Non-pigmented ciliary epithelial cell (primary cell): ENCODE results near the gene PCDHA6.
"Not testable (repeated sequence)": the region's sequence is repeated elsewhere in the genome, so short reads cannot be mapped to it uniquely, and the experiment has no call there.

Experiments
- DNase-seq: peaks from one replicate; pipeline ENCODE4 v3.0.0-alpha.2; 2010; ENCODE audit warnings: low read depth

PCDHA6 gene, protein sequence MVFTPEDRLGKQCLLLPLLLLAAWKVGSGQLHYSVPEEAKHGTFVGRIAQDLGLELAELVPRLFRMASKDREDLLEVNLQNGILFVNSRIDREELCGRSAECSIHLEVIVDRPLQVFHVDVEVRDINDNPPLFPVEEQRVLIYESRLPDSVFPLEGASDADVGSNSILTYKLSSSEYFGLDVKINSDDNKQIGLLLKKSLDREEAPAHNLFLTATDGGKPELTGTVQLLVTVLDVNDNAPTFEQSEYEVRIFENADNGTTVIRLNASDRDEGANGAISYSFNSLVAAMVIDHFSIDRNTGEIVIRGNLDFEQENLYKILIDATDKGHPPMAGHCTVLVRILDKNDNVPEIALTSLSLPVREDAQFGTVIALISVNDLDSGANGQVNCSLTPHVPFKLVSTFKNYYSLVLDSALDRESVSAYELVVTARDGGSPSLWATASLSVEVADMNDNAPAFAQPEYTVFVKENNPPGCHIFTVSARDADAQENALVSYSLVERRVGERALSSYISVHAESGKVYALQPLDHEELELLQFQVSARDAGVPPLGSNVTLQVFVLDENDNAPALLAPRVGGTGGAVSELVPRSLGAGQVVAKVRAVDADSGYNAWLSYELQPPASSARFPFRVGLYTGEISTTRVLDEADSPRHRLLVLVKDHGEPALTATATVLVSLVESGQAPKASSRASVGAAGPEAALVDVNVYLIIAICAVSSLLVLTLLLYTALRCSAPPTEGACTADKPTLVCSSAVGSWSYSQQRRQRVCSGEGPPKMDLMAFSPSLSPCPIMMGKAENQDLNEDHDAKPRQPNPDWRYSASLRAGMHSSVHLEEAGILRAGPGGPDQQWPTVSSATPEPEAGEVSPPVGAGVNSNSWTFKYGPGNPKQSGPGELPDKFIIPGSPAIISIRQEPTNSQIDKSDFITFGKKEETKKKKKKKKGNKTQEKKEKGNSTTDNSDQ

DNA sequence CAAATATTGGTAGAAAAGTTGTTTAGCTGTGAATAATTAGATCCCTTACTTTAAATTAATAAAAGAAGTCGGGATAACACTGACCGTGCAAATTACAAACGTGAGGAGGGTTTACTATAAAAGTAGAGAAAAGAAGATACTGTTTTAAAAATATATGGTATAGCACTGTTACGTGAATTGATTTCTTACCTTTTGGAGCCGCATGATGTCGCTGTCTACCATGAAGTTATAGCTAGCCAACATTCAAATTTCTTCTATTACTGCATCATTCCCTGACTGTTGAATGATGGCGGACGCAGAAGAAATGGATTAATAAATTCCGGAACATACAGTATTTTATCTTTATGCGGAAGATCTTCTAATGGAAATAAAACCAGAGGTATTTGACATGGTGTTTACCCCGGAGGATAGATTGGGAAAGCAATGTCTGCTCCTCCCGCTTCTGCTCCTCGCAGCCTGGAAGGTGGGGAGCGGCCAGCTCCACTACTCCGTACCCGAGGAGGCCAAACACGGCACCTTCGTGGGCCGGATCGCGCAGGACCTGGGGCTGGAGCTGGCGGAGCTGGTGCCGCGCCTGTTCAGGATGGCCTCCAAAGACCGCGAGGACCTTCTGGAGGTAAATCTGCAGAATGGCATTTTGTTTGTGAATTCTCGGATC is at the start of gene PCDHA6:
TSS of gene PCDHA6 (plus strand) at position 257 of the 658 bp plus-strand sequence. CDS start at position 389, 132 bp downstream.
- no peak for DNase-seq

DNA sequence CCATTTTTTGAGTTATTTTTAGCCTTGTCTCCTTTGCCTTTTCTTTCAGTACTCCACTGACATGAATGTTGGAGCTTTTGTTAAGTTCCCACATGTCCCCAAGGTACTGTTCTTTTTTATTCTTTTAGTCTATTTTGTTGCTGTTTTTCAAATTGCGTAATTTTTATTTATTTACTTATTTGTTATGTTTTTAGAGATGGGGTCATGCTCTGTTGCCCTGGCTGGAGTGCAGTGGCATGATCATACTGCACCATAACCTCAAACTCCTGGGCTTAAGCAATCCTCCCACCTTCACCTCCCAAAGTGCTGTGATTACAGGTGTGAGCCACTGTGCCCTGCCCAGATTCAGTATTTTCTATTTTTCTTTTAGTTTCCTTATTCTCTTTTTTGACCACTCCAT is 47.2 kb upstream of the PCDHA6 start:
- DNase-seq = no peak

DNA sequence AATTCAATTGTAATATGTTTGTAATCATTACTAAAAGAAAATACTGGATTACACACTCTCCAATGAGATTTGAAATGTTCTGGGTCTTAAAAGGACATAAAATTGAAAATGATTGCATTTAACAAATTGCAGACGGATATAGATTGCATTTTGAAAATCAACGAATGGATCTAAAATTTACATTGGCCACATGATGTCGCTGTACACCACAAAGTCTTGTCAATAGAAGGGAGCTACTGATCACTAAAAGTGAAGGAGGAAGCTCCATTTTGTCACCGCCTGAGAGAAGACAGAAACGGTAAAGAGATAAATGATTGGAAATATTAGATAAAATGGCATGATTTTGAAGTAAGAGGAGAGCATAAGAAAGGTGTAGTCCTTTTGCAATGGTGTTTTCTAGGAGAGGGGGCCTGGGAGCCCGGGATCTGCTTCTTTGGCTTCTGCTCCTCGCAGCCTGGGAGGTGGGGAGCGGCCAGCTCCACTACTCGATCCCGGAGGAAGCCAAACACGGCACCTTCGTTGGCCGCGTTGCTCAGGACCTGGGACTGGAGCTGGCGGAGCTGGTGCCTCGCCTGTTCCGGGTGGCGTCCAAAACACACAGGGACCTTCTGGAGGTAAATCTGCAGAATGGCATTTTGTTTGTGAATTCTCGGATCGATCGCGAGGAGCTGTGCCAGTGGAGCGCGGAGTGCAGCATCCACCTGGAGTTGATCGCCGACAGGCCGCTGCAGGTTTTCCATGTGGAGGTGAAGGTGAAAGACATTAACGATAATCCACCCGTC is 41.7 kb upstream of the PCDHA6 start, which contains the start of gene PCDHA1:
TSS of gene PCDHA1 (plus strand) at position 236 of the 782 bp plus-strand sequence.
- DNase-seq = no peak

DNA sequence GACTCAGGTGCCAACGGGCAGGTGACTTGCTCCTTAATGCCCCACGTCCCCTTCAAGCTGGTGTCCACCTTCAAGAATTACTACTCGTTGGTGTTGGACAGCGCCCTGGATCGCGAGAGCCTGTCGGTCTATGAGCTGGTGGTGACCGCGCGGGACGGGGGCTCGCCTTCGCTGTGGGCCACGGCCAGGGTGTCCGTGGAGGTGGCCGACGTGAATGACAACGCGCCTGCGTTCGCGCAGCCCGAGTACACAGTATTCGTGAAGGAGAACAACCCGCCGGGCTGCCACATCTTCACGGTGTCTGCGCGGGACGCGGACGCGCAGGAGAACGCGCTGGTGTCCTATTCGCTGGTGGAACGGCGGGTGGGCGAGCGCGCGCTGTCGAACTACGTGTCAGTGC is 40.3 kb upstream of the PCDHA6 start:
- not testable (repeated sequence) for DNase-seq

DNA sequence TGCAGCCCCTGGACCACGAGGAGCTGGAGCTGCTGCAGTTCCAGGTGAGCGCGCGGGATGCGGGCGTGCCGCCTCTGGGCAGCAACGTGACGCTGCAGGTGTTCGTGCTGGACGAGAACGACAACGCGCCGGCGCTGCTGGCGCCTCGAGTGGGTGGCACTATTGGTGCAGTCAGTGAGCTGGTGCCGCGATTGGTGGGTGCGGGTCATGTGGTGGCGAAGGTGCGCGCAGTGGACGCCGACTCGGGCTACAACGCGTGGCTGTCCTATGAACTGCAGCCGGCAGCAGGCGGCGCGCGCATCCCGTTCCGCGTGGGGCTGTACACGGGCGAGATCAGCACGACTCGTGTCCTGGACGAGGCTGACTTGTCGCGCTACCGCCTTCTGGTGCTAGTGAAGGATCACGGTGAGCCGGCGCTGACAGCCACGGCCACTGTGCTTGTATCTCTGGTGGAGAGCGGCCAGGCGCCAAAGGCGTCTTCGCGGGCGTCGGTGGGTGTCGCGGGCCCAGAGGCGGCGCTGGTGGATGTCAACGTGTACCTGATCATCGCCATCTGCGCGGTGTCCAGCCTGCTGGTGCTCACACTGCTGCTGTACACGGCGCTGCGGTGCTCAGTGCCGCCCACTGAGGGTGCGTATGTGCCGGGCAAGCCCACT is 39.8 kb upstream of the PCDHA6 start:
- DNase-seq = not testable (repeated sequence)

DNA sequence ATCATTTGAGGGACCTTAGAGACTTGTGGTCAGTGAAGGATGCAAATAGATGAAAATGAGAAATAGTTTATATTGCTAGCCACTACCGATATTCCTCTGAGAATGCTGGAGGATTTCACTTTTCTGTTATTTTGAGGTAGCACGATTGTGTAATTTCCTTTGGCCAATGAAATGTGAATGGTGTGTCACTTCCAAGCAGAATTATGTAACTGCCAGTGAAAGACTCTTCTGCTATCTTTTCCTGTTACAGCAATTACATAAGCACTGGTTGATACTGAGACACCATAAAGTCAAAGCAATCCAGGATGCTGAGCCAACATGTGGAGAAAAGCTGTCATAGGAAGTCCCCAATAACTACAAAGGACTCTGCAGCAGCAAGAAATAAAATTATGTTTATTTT is 36.7 kb upstream of the PCDHA6 start:
- no peak for DNase-seq

DNA sequence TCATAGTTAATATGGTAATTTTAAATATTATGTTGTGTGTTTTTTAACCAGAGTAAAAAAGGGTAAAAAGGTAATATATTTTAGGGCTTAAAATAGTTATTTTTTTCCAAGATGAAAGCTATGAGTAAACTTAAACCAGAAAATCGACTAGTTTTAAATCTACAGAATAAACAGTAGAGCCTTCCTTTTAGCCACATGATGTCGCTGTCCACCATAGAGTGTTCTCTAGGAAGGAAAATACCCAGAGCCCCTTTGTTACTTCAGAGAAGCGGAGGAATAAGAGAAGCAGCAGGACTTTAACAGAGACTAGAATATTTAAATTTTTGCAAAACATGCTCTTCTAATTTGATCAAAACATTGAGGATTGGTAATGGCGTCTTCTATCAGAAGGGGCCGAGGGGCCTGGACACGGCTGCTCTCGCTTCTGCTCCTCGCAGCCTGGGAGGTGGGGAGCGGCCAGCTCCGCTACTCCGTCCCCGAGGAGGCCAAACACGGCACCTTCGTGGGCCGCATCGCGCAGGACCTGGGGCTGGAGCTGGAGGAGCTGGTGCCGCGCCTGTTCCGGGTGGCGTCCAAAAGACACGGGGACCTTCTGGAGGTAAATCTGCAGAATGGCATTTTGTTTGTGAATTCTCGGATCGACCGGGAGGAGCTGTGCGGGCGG is 33.0 kb upstream of the PCDHA6 start, which contains the start of gene PCDHA2:
TSS of gene PCDHA2 (plus strand) at position 258 of the 664 bp plus-strand sequence.
- no peak for DNase-seq

DNA sequence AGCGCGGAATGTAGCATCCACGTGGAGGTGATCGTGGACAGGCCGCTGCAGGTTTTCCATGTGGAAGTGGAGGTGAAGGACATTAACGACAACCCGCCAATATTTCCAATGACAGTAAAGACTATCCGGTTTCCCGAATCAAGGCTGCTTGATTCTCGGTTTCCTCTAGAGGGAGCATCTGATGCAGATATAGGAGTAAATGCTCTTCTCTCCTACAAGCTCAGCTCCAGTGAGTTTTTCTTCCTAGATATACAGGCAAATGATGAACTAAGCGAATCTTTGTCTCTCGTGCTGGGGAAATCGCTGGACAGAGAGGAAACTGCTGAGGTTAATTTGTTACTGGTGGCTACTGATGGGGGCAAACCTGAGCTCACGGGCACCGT is 32.5 kb upstream of the PCDHA6 start:
- DNase-seq = no peak

DNA sequence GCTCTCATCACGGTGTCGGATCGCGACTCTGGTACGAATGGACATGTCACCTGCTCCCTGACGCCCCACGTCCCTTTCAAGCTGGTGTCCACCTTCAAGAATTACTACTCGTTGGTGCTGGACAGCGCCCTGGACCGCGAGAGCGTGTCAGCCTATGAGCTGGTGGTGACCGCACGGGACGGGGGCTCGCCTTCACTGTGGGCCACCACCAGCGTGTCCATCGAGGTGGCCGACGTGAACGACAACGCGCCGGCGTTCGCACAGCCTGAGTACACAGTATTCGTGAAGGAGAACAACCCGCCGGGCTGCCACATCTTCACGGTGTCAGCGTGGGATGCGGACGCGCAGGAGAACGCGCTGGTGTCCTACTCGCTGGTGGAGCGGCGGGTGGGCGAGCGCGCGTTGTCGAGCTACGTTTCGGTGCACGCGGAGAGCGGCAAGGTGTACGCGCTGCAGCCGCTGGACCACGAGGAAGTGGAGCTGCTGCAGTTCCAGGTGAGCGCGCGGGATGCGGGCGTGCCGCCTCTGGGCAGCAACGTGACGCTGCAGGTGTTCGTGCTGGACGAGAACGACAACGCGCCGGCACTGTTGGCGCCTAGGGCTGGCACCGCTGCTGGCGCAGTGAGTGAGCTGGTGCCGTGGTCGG is 31.6 kb upstream of the PCDHA6 start:
- DNase-seq = not testable (repeated sequence)

DNA sequence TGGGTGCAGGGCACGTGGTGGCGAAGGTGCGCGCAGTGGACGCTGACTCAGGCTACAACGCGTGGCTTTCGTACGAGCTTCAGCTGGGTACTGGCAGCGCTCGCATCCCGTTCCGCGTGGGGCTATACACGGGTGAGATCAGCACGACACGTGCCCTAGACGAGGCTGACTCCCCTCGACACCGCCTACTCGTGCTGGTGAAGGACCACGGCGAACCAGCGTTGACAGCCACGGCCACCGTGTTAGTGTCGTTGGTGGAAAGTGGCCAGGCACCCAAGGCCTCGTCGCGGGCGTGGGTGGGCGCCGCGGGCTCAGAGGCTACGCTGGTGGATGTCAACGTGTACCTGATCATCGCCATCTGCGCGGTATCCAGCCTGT is 31.1 kb upstream of the PCDHA6 start:
- DNase-seq = no peak

DNA sequence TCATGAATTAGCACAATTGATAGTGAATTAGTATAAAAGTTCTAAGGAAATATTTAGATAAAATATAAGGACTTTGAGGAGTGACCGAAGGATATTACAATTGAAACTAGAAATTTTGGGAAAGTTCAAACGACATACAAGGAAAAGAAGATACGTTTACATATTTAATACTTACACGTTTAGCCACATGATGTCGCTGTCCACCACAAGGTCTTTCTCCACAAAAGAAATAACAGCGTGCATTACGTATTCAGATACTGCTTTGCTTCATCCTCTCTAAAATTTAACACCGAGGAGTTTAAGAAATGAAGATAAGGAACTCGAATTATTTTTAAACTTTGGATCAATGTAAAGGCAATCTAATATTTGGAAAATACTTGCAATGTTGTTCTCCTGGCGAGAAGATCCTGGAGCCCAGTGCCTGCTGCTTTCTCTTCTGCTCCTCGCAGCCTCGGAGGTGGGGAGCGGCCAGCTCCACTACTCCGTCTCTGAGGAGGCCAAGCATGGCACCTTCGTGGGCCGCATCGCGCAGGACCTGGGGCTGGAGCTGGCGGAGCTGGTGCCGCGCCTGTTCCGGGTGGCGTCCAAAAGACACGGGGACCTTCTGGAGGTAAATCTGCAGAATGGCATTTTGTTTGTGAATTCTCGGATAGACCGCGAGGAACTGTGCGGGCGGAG is 26.8 kb upstream of the PCDHA6 start, which contains the start of gene PCDHA3:
TSS of gene PCDHA3 (plus strand) at position 242 of the 678 bp plus-strand sequence.
- DNase-seq = no peak

DNA sequence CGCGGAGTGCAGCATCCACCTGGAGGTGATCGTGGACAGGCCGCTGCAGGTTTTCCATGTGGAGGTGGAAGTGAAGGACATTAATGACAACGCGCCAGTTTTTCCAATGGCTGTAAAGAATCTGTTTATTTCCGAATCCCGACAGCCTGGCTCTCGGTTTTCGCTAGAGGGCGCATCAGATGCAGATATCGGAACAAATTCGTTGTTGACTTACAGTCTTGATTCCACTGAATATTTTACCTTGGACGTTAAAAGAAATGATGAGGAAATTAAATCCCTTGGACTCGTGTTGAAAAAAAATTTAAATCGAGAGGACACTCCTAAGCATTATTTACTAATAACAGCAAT is 26.3 kb upstream of the PCDHA6 start:
- no peak for DNase-seq

DNA sequence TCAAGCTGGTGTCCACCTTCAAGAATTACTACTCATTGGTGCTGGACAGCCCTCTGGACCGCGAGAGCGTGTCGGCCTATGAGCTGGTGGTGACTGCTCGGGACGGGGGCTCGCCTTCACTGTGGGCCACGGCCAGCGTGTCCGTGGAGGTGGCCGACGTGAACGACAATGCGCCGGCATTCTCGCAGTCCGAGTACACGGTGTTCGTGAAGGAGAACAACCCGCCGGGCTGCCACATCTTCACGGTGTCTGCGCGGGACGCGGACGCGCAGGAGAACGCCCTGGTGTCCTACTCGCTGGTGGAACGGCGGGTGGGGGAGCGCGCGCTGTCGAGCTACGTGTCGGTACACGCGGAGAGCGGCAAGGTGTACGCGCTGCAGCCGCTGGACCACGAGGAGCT is 25.4 kb upstream of the PCDHA6 start:
- DNase-seq = not testable (repeated sequence)

DNA sequence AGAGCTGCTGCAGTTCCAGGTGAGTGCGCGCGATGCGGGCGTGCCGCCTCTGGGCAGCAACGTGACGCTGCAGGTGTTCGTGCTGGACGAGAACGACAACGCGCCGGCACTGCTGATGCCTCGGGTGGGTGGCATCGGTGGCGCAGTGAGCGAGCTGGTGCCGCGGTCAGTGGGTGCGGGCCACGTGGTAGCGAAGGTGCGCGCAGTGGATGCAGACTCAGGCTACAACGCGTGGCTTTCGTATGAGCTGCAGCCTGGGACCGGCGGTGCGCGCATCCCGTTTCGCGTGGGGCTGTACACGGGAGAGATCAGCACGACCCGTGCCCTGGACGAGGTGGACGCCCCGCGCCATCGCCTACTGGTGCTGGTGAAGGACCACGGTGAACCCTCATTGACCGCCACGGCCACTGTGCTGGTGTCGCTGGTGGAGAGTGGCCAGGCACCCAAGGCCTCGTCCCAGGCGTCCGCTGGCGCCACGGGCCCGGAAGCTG is 24.9 kb upstream of the PCDHA6 start:
- no peak for DNase-seq

DNA sequence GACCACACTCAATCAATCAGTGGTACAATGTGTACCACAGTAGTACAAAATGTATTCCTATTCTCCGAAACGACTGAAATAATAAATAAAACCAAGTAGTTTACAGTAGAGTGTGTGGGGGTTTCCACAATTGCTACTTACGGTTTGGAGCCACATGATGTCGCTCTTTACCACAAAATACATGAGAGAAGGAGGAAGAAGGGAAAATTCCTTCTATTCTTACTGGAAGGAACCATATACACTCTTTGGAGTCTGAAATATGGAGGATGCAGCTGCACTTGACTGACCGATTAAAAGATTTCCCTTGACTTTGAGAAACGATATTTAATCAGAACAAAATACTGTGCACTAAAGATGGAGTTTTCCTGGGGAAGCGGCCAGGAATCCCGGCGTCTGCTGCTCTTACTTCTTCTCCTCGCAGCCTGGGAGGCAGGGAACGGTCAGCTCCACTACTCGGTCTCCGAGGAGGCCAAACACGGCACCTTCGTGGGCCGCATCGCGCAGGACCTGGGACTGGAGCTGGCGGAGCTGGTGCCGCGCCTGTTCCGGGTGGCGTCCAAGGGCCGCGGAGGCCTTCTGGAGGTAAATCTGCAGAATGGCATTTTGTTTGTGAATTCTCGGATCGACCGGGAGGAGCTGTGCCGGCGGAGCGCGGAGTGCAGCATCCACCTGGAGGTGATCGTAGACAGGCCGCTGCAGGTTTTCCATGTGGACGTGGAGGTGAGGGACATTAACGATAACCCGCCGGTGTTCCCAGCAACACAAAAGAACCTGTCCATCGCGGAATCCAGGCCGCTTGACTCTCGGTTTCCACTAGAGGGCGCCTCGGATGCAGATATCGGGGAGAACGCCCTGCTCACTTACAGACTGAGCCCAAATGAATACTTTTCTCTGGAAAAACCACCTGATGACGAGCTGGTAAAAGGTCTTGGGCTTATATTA is 20.7 kb upstream of the PCDHA6 start, which contains the start of gene PCDHA4:
TSS of gene PCDHA4 (plus strand) at position 235 of the 942 bp plus-strand sequence.
- DNase-seq = no peak

DNA sequence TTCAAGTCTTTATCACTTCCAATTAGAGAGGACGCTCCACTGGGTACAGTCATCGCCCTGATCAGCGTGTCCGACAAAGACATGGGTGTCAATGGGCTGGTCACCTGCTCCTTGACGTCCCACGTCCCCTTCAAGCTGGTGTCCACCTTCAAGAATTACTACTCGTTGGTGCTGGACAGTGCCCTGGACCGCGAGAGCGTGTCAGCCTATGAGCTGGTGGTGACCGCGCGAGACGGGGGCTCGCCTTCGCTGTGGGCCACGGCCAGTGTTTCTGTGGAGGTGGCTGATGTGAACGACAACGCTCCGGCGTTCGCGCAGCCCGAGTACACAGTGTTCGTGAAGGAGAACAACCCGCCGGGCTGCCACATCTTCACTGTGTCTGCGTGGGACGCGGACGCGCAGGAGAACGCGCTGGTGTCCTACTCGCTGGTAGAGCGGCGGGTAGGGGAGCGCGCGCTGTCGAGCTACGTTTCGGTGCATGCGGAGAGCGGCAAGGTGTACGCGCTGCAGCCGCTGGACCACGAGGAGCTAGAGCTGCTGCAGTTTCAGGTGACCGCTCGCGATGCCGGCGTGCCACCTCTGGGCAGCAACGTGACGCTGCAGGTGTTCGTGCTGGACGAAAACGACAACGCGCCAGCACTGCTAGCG is 19.4 kb upstream of the PCDHA6 start:
- not testable (repeated sequence) for DNase-seq

DNA sequence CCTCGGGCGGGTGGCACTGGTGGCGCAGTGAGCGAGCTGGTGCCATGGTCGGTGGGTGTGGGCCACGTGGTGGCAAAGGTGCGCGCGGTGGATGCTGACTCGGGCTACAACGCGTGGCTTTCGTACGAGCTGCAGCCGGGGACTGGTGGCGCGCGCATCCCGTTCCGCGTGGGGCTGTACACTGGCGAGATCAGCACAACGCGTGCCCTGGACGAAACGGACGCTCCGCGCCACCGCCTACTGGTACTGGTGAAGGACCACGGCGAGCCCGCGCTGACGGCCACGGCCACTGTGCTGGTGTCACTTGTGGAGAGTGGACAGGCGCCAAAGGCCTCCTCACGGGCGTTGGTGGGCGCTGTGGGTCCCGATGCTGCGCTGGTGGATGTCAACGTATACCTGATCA is 18.9 kb upstream of the PCDHA6 start:
- no peak for DNase-seq
